Stimulated activated CD8-positive, alpha-beta memory T cell treated with anti-CD3 and anti-CD28 coated beads, Interleukin-2, amount 100 ng/mL, for 1 hour (primary cell): Measurements from ENCODE around the gene SLC47A2.

Experiments used
- DNase-seq, 2 donors: peaks; one replicate each; pipeline ENCODE4 v3.0.0-alpha.2; 2020; ENCODE audit warnings: low read depth in 2 of 2

SLC47A2 gene

DNA sequence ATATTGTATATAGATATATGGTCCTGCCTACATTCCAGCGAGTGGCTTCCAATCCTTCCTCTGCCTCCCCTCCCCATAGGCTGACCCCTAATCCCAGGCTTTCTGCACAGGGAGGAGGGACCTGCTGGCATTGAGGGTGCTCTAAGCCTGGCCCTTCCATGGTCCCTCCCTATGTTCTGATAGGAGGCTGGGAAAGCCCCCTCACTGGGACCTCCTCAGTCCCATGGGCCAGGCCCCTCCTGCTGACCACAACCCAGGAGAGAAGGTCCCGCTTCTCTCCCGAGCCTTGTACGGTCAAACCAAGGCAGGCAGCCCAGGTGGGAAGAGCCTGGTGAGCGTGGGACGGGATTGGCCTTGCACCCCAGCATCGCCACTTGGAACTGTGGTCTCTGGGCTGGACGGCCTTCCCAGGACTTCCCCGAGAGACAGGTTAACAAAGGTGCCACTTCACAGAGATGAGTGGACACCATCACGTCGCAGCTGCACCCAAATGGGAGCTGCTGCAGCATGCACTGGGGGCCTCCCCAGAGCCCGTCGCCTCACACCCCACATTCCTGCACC lies 30.9 kb upstream of the SLC47A2 start:
- no peak for DNase-seq

DNA sequence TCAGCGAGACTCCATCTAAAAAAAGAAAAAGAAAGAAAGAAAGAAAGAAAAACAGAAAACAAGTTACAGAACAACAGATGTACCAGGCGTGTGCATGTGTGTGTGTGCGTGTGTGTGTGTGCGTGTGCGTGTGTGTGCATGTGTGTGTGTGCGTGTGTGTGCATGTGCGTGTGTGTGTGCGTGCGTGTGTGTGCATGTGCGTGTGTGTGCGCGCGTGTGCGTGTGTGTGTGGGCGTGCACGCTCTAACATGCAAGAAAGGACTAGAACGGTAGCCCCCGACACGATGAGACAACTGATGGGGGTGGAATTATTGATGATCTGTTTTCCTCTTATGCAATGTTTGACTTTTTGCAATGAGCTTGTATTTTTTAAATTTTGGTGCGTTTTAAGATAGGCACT lies 30.1 kb upstream of the SLC47A2 start:
- no peak for DNase-seq

DNA sequence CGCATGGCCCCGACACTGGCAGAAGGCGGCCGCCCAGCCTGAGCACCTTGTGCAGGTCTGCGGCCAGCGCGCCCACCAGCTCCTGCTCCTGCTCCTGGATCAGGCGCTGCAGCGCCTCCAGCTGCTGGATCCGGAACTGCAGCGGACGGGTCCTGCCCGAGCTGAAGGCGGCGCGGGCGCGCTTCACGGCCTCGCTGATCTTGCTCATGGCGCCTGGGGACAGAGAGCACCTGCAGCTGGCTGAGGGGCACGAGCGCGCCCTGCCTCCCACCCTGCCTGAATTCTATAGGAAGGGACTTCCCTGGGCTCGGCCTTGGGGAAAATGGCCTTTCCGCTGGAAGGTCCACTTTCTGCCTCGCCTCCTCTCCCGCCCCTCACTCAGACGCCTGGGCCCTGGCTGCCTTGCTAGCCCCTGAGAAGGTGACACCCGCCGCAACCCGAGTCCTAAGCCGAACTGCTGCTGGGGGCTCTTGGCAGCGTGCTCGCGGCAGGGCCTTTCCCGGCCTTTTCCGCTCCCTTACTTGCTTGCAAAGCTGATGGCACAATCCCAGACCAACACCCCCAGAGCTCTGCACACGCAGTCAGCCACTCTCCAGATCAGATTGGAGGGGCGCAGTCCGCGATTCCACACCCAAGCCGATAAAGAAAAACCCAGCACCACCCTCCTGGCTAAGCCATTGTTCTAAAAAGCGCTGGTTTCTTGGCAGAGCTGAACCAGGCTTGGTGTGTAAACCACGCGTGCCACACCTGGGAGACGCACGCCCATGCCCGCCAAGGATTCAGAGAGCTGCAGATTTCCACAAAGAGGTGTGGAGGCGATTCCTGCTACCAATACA lies 28.8 kb upstream of the SLC47A2 start:
- peak; percentile 61 to 70 for DNase-seq

DNA sequence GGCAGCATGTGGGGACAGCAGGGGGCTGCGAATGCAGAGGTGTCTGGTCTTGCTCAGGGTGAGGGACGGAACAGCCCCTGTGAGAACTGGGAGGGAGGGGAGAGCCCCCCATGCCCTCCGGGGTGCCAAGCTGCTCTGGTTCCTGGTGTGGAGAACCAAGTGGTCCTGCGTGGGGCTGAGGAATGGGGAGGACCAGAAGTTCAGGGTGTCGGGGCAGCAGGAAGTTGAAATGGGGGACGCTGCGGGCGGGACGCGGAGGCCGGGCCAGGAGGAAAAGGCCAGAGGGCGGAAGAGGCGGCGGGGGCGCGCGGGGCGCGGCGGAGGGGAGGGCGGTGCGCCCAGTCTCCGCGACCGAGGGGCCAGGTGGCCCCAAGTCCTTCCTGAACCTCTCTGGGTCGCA lies 28.1 kb upstream of the SLC47A2 start:
- DNase-seq, result no peak

DNA sequence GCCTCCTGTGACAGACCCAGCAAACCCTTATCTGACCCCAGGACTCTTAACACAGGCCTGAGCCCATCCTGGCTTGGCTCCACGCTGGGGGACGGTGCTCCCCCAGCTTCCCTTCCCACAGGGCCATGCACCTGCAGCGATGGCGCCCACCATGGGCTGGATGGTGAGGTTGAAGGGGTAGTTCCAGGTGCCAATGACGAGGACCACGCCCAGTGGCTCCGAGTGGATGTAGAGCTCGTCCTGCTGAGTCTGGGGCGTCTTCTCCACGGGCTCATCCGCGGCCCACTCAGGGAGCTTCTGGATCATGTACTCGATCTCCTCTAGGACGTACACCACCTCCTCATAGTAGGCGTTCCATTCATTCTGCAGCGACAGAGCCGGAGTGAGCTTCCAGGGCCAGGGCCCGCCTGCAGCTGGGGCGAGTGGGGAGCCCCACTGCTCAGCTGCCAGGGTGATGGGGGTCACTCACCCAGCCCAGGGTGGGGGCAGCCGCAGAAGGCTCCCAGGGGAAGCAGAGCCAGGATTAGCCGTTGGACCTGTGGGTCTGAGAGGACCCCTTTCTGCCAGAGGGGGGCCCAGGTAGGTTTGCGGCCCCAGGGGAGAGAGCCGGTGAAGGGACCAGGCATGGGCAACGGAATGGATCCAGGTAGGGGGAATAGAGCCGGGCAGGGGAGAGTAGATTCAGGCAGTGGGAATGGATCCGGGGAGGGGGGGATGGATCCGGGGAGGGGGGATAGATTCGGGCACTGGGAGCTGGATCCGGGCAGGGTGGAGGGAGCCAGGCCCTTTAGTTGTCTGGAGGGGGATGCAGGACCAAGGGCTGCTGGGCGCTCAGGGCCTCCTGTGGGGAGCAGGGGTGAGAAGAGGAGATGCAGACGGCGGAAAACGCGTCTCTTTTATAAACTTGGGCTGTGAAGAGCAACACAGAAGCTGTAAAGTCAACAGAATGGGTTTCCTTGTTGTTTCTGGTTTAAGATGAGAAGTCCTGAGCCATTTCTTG lies 27.0 kb upstream of the SLC47A2 start:
- DNase-seq, result no peak

DNA sequence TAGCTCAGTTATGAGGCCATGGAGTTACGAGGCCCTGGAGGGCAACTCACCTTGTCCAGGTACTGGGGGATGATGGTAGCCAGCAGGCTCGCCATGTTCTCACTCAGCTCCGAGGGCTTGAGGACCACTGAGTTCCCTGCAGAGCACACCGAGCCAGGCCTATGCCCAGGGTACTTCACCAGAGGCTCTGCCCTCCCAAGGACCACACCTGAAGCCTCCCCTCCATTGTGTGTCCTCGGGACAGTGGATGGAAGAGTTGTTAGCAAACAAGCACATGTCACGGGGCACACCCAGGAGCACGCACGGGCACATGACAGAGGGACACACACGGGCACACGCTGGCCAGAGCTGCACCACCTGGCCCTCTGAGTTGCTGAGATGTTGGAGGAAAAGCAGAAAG lies 26.1 kb upstream of the SLC47A2 start:
- DNase-seq, result no peak

DNA sequence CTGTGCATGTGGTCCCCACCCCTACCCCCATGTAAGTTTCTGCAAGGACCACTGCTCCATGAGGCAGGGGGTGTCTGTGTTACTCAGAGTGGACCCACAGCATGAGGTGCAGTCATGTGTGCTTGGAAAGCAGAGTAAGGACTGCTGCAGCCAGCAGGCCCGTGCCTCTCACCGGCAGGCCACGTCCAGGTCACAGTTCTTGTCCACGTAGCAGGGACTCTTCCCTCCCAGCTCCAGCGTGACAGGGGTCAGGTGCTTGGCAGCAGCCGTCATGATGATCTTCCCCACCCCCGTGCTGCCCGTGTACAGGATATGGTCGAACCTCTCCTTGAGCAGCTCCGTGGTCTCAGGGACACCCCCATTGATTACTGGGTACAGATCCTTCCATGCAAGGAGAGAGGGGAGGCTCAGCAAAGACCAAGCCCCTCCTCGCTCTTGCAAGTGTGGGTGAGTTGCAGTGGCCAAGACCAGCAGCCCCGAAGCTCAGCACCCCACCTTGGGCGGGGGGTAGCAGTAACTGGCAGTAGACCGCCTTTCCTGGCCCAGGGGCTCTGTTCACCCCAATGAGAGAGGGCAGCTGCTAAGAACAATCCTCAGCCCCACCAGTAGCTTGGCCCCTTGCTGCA lies 25.6 kb upstream of the SLC47A2 start:
- no peak for DNase-seq

DNA sequence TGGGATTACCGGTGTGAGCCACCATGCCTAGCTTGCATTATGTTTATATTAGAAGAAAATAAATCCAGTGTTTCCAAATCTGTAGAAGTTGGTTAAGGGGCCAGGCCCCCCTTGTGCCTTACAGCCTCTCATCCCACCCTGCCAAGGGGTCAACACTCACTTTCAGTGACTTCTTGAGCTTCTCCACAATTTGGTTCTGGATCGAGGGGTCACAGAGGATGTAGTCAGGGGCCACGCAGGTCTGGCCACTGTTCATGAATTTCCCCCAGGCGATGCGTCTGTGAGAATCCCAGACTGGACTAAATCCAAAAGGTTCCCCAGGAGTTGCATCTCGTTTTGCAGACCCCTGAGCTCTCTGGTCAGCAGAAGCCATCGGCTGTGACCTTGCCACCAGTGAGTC lies 24.5 kb upstream of the SLC47A2 start:
- no peak for DNase-seq

DNA sequence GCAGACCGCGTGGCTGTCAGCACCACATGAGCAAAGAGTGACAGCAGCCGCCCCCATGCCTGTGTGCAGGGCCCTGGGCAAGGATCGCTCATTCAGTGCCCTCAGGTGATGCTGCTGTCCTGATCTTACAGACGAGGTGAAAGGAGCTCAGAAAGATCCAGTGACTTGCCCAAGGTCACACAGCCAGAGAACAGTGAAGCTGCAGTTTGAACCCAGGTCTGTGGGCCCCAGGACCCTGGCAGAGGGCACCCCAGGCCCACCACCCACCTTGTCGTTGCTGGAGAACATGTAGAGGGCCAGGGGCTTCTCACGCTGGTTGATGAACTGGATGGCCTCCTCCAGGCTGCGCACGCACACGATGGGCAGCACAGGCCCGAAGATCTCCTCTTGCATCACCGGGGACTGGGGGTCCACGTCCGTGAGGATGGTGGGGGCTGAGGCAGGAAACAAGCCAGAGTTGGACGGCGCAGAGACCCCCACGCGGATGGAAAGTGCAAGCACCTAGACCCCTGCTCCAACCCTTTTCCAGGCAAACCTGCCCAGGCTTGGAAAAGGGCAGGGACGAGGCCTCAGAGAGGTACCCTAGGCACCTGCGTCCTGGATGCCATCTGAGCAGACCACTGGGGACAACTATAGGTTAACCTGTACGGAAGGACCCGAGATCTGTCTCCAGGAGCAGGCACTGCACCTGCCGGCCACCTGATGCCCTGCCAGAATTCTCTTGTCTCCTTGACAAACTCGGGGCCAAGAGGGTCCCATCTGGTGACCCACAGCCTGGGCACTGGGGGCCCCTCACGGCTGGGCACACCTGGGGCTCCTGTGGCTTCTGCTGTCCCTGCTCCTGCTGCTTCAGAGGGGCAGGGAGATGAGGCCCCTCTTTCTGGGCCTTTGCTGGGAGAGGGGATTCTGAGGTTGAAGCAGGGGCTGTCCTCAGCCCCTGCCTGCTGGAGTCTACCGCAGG lies 23.1 kb upstream of the SLC47A2 start:
- DNase-seq, result no peak

DNA sequence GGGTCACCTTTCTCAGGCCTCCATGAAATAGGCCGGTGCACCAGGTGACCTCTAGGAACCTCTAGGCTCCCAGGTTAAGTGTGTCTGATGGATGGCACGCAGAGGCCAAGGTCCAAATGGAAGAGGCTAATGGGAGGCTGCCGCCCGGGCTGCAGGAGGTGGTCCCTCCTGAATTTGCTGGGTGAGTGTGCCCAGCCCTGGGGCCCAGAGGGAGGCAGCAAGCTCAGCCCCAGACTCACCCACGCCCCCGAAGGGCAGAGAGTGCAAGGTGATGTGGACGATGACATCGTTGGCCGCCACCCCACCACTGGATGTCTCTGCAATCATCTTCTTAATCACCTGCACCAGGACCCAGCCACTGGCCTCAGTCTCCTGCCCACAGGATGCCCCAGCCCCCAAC lies 22.4 kb upstream of the SLC47A2 start:
- DNase-seq, result no peak

DNA sequence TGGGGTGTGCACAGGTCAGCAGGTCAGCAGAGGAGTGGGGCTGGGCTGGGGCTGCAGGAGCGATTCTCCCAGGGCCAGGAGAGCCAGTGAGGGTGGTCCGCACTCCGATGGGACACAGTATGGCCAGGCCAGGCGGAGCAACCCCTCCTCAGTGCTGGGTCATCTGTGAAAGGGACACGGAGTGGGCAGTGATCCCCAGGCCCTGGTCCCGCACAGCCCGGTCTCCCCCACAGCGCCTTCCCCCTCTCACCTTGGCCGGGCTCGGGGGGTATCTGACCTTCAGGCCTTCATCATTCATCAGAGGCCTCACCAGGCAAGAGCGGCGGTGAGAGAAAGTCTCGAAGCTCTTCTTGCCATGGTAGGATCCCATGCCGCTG lies 21.7 kb upstream of the SLC47A2 start:
- no peak for DNase-seq

DNA sequence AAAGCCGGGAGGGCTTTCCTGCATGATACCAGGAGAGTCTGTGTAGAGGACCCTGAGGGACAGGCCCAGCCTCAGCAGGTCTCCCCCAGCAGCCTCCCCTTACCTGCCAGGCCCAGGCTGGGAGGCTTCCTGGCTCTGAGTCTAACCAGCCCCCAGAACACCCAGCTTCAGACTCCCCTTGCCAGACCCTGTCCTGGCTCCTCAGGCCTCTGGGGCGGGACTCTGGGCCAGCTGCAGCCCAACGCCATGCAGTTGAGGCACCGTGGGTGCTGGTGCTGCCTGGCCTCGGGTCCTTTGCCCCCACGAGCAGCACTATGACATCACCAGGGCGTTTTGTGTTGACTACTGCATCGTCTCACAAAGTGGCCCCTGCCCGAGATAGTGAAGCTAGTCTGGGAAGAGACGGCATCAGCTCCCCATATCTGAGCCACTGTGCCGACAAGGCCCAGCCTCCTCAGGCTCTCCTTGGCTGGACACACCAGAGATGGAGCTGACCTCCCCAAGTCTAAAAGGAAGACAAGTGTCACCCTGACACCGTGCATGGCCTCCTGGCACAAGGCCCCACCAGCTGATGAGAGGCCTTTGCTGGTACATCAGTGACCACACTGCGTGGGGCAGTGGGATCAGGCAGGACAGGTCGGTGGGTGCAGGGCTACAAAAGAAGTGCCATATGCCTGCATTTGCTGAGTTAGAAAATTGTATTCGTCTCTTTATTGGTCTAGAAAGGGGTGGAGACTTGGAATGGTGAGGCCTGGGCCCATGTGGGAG lies 21.1 kb upstream of the SLC47A2 start:
- DNase-seq, result no peak

DNA sequence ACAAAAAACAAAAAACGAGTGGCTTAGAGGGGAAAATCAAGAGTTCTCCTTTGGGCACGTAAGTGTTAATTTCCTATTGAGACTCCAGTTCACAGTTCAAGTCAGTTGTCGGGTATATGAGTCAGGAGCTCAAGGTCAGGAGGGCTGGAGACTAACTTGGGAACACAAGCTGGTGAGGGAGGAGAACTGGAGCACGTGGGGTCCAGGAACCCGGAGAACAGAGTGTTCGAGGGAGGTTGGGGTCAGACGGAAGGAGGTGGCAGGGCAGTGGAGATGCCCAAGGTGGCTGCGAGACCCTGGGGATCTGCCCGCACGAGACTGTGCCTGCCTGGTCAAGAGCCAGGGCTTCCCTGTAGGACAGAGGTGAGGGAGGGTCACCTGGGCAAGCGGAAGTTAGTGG lies 19.7 kb upstream of the SLC47A2 start:
- no peak for DNase-seq

DNA sequence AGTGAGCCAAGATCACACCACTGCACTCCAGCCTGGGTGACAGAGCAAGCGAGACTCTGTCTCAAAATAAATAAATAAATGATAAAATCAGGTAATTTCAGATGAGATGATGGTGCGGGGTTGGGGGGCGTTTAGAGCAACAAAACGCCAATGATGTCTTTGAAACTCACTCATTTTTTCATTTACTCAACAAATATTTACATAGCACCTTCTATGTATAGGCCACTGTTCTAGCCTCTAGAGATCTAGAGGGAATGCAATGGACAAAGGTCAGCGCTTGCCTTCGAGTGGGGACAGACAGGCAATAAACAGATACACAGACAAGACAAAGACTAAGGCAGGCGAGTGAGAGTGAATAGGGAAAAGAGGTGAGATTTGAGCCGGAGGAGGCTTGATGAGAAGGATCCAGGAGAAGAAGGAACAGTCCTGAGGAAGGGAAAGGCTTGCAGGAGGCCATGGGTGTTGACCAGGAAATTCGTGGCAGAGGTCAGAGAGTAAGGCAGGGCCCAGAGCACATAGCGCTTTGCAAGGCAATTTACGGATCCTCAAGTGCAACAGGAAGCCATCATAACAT lies 17.7 kb upstream of the SLC47A2 start:
- no peak for DNase-seq

DNA sequence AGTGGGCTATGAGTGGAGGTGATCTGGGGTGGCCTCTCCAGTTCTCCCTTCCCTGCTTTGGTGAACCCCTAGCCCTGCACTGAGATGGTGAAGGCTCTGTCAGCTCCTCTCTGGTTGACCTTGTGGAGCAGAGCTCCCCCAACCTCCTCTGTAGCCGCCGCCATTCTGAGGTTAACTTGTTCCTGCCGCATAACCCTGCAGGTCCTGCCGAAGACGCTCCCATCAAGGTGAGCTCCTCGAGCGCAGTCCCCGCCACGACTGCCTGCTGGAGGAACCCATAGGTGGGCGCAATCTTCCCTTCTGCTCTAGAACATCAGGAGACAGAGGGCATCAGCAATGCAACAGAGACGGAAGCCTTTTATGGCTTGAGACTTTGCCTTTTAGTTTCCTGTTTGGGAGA lies 15.2 kb upstream of the SLC47A2 start:
- no peak for DNase-seq

DNA sequence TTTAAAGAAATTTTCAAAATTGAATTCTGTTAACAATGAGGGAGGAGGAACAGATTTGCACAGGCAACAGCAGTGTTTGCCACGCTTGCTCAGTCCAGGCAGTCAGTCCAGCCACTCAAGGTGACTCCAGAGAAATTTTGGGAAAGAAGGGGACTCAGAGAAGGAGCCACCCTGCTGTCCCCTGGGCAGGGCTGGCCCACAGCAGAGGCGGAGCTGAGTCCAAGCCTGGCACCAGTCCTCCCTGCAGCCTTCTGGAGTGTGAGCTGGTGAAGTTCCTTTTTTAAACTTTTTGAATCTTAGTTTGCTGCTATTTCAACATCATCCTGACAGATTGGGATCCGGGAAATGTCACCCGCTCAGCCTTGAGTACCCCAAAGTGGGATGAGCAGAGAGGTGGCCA lies 14.5 kb upstream of the SLC47A2 start:
- no peak for DNase-seq

DNA sequence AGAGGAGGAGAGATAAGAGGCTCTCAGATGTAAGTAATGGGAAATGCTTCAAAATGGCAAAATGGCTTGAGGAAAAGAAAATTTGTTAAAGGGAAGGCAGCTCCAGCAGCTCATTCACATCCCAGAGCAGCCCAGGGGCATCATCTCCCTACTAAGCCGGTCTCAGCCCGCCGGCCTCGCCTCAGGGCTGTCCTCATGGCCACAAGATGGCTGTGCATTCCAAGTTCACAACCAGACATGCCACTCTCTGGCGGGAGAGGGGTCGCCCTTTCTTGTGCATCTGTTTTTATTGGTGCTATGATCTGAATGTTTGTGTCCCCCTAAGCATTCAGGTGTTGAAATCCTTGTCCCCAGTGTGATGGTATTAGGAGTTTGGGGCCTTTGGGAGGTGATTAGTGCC lies 13.5 kb upstream of the SLC47A2 start:
- no peak for DNase-seq

DNA sequence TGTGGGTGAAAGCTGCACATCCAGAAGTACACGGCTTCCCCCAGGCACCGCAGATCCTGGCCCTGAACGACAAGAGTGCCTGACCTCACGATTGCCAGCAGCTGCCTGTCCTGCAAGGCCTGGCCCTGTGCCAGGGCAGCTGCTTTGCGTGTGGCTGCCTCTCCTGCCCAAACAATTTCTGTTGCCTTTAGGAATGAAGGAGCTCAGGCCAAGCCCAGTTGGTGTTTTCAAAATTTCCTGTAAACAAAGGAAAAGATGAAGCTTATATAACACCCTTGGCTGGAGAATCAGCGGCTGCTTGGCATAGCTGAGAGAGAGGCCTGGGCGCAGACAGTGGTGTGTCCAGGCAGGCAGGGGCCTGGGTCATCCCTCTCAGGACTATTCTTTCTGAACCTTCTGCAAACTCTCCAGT lies 11.7 kb upstream of the SLC47A2 start:
- DNase-seq, result no peak

DNA sequence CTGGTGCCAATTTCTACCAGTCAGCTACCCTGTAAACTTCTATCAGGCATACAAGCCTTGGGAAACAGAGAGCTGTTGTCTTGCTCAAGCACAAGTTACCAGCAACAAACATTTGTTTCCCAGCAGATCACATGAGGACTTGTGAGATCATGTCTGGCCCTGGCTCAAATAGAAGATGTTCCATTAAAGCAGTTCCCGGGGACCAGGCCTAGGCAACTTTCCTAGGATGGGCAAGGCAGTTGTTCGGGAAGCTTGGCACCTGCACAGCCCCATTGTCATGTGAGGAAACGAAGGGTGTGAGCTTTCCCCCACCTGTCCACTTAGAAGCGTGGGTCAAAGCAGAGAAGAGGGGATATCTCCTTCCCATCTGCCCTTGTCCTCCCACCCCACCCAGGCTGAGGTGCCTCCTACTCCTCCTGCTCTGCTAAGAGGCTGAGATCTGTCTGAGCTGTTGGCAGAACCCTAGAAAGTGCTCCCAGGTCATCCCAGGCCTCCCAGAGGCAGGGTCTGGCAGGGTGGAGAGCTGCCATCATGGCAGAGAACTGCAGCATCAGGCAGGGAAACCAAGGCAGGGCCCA lies 11.2 kb upstream of the SLC47A2 start:
- no peak for DNase-seq
